ENCODE data around the gene PRKAR1A.

GRCh38 chr17:68580236-68580770, 68.1 kb downstream of the PRKAR1A start:
- TF ChIP-seq BHLHE40 (IDR thresholded peaks at IDR 0.05; ENCODE audit: borderline replicate concordance) (no peak), TARDBP (IDR thresholded peaks at IDR 0.05) (no peak), SP1 (IDR thresholded peaks at IDR 0.05) (no peak), FOXA1 (IDR thresholded peaks at IDR 0.05) (no peak), LEF1 (IDR thresholded peaks at IDR 0.05; ENCODE audit: borderline replicate concordance) (no peak), ARNT (IDR thresholded peaks at IDR 0.05) (no peak), ZNF384 (IDR thresholded peaks at IDR 0.05) (no peak), HDGF (IDR thresholded peaks at IDR 0.05; ENCODE audit: borderline replicate concordance) (no peak), FOXM1 (IDR thresholded peaks at IDR 0.05; ENCODE audit: borderline replicate concordance) (no peak), NFRKB (IDR thresholded peaks at IDR 0.05) (no peak), SUZ12 (IDR thresholded peaks at IDR 0.05) (no peak), PKNOX1 (IDR thresholded peaks at IDR 0.05) (no peak), CTBP1 (IDR thresholded peaks at IDR 0.05; ENCODE audit: borderline replicate concordance) (no peak)
